HG03039 (cell line): Measurements from ENCODE around the gene ALPP.
"Not testable (repeated sequence)": the region's sequence is repeated elsewhere in the genome, so short reads cannot be mapped to it uniquely, and the experiment has no call there.

Experiments
- ATAC-seq: cut with Tn5 transposase; IDR thresholded peaks from one replicate; pipeline ENCODE4 v1.9.1; 2021; ENCODE audit warnings: mild to moderate bottlenecking, moderate library complexity; ENCODE audit not compliant: unreplicated experiment

Gene ALPP

DNA sequence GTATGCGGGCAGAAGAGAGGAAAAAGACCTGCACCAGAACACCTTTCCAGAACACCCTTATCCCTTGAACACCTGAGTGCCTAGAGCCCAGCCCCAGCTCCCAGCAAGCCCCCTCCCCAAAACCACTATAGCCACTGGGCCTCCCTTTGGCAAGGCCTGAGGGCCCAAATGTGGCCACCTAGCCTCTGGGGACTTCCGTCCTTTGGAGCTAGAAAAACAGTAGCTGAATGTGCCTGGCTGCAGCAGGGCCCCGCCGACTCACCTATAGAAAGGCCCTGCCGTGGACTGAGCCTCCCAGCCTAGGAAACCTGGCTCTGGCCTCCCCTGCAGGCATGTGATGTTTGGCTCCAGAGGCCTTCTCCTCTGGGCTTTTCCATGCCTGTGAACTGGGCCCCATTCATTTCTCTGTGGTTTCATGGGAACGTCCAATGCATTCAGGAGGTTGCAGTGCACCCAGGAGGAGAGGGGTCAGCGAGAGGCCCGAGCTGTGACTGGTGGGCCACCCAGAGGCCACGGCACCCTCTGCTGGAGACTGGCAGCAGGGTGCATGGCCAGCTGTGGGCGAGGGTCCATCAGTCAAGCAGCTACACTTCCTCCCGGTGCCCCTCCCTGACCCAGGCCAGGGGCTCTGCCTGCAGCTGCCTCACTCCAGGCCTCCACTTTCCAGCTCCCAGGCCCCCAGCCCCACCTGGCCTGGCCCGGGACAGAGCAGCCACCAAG is 15.3 kb upstream of the ALPP start:
- not testable (repeated sequence) for ATAC-seq

GRCh38 chr2:232363784-232364615 is 14.6 kb upstream of the ALPP start:
- no peak for ATAC-seq

DNA sequence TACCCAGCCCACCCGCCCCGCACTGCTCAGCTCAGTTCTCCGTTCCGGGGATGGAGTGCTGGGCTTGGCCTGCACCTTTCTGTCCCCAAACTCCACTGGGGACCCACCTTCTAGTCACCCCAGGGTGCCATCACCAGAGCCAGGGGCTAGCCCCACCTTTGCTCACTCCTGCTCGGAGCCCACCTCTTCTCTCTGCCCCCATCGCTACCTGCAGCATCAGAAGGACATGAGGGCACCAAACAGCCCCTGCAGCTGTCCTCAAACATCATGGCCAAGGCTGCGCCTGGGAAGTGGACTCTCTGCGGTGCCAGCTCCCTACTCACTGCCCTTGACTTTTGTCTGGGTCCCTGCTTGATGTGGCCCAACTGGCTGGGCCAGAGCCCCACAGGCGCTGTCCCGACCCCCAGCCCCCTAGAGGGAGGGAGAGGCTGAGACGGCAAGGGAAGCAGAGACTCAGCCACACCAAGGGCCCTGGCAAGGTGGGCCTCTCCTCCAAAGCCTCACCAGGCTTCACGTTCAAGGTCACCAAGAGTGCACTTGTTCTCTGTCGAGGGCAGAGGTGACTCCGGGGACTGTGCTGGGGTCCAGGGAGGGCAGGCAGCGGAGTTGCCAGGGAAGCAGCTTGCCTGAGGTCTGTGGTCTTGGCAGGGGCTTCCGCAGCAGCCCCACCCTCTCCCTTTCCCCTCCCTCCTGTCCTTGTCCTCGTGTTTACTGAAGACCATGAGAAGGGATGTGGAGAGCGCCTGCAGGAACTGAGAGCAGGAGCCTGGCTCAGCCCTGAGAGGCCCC is 13.6 kb upstream of the ALPP start:
- ATAC-seq, result not testable (repeated sequence)

GRCh38 chr2:232365621-232366321 is 12.8 kb upstream of the ALPP start:
- no peak for ATAC-seq

DNA sequence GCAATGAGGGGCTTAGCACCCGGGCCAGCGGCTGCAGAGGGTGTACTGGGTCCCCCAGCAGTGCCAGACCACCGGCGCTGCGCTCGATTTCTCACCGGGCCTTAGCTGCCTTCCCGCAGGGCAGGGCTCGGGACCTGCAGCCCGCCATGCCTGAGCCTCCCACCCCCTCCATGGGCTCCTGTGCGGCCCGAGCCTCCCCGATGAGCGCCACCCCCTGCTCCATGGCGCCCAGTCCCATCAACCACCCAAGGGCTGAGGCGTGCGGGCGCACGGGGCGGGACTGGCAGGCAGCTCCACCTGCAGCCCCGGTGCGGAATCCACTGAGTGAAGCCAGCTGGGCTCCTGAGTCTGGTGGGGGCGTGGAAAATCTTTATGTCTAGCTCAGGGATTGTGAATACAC is 12.1 kb upstream of the ALPP start:
- not testable (repeated sequence) for ATAC-seq

DNA sequence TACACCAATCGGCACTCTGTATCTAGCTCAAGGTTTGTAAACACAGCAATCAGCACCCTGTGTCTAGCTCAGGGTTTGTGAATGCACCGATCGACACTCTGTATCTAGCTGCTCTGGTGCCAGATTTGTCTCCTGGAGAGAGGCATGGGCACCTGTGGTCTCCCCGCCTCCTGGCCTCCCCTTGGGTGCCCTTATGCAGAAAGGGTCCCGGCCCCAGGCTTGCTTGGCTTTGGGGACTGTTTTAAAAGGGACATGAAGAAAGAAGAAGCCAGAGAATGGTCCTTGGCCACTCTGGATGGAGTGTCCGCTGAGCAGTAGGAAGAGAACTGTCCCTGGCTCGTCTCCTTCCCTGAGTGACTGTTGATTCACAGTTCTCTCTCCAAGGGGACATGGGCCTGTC is 11.5 kb upstream of the ALPP start:
- ATAC-seq, result no peak

DNA sequence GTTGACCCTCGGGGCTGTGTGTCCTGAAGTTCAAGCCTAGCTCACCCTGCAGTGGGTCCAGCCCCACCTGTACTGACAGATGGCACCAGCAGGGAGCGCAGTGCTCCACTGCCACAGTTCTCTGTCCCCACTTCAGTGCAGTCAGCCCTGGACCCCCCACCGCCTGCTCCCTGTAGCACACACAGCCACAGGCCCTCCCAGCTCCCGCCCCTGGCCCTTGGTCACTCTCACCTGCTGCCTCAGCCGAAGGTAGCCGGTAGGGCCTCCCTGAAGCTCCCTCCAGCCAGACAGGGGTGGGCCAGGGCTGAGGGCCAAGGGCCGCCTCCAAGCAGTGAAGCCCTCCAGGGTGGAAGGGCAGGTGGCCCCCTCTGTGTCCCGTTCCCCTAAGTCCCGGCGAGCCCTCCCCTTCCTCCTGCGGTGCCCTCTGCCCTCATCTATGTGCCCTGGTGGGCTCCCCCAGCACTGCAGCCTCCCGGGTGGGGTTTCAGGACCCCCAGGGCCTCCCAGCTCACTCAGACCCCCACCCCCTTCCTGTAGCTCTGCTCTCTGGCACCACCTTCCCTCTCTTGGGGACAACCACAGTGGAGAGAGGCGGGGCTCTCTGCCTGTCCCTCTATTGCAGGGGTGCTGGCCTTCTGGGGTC is 10.8 kb upstream of the ALPP start:
- ATAC-seq, result no peak

- ATAC-seq, result no peak
Observed at GRCh38 chr2:232368311-232368731, 10.2 kb upstream of the ALPP start.

DNA sequence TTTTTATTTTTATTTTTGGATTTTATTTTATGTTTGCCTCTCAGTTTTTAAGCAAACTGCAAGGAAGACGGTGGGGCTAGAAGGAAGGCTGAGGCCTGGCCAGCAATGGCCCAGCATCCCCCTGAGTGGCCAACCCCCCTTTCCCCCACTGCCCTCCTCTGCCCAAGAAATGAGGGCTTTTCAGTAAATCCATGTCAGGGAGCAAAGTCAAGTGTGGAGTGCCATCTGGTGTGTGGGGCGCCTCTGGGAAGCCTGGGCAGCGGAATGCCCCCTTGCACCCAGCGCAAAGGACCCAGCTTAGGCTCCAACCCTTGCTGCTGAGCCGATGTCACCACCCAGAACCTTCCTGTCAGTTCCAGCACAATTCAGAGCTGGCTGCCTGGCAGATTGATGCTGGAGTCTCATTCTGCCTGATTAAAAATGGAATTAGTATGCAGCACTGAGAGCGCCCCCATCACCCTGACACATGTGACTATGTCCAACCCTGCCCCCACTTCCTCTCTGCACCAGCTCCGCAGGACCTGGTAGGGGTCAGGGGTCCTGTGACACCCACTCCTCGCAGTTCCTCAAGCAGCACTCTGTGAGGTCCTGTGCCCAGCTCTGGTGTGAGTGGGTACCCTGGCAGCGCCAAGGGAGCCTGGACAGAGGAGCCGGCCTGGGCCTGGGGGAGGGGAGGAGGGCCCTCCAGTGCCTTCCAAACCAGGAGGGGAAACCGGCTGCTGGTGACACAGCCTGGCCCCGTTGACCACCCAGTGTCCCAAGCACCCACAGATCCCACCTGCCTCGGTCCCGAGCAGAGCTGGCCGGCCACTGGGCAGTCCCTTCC is 9.2 kb upstream of the ALPP start:
- ATAC-seq, result no peak

DNA sequence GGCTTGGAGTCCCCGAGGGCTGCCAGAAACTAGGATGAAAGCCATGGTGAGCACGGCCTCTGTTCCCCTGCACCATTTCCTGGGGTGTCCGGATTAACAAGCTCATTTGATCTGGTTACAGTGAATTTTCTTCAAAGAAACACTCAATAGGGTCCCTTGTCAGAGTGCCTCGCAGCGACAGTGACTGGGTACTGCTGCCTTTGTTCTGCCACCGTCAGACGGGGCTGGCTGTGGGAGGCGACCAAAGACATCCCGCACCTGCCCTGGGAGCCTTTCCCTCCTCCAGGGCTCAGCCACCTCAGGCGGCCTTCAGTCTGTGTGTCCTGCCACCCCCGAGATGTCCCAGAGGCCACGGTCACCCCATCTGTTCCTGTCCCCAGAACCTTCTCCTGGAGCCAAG is 8.5 kb upstream of the ALPP start:
- ATAC-seq, result not testable (repeated sequence)

- no peak for ATAC-seq
Observed at GRCh38 chr2:232372231-232373208, 6.0 kb upstream of the ALPP start.

- ATAC-seq, result no peak
Observed at GRCh38 chr2:232374356-232374755, 4.2 kb upstream of the ALPP start.

DNA sequence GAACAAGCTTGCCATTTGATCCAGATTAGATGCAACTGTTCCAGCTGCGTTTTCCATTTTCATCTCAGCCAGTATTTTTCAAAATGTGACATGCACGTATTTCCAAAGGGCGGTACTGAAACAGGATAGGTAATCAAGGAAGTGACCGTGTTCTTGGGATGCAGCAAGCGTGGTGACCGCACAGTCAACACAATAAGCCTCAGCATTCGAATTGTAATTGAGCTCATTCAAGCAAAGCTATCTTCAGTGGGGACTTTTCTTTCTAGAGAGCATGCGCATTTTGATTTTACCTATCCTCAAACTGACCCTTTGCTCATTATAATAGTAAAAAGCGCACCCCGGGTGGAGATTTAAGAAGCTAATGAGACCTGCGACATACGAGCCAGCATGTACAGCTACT is 3.4 kb upstream of the ALPP start:
- ATAC-seq, result no peak

DNA sequence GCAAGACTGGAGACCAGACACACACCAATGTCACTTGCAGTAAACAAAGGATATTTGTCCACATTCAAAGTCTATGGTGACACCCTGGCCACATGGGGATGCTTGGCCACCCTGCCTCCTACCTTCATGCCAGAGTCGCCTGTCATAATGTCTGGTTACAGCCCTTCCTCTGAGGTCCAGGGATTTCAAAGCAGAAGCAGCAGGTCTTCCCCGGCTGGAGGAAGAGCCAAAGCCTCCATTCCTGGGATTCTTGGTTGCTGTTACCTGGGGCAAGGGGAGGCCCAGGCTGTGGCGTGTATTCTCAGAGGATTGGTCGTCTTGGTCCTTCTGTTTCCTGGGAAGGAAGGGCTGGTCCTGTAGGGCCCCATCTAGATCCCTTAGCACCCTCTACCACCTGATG is 2.3 kb upstream of the ALPP start:
- no peak for ATAC-seq

DNA sequence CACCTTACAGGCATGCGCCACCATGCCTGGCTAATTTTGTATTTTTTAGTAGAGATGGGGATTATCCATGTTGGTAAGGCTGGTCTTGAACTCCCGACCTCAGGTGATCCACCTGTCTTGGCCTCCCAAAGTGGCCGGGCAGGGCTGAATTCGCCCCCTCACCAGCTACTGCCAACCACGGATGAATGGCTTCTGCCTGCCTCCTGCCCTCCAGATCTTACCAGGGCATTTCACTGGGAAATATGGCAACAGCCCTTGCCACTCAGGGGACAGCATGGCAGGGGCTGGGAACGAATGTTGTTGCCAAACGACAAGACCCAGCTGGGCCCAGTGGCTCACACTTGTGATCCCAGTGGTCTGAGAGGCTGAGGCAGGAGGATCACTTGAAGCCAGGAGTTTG is 1.8 kb upstream of the ALPP start:
- ATAC-seq, result no peak

DNA sequence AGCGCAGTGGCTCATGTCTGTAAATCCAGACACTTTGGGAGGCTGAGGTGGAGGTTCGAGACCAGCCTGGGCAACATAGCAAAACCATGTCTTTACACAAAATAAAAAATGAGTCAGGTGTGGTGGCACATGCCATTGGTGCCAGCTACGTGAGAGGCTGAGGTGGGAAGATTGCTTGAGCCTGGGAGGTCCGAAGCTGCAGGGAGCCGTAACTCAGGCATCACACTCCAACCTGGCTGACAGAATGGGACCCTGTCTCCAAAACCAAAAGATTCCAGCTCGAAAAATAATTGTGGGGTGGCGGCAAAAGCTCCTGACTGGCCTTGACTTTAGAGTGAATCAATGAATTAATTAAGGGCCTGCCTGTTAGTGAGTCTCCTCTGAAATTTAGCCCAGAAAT is 1.2 kb upstream of the ALPP start:
- ATAC-seq, result no peak

GRCh38 chr2:232377841-232378734 is 463 bp upstream of the ALPP start:
- no peak for ATAC-seq
